Stimulated activated CD8-positive, alpha-beta memory T cell treated with anti-CD3 and anti-CD28 coated beads, Interleukin-4, amount 100 ng/mL, for 24 hours (primary cell): ENCODE results near the gene BOLA1.
"Not testable (repeated sequence)": the region's sequence is repeated elsewhere in the genome, so short reads cannot be mapped to it uniquely, and the experiment has no call there.

ENCODE experiments used
- DNase-seq: peaks from one replicate; pipeline ENCODE4 v3.0.0-alpha.2; 2020; ENCODE audit warnings: low read depth

BOLA1 gene, protein sequence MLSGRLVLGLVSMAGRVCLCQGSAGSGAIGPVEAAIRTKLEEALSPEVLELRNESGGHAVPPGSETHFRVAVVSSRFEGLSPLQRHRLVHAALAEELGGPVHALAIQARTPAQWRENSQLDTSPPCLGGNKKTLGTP

DNA sequence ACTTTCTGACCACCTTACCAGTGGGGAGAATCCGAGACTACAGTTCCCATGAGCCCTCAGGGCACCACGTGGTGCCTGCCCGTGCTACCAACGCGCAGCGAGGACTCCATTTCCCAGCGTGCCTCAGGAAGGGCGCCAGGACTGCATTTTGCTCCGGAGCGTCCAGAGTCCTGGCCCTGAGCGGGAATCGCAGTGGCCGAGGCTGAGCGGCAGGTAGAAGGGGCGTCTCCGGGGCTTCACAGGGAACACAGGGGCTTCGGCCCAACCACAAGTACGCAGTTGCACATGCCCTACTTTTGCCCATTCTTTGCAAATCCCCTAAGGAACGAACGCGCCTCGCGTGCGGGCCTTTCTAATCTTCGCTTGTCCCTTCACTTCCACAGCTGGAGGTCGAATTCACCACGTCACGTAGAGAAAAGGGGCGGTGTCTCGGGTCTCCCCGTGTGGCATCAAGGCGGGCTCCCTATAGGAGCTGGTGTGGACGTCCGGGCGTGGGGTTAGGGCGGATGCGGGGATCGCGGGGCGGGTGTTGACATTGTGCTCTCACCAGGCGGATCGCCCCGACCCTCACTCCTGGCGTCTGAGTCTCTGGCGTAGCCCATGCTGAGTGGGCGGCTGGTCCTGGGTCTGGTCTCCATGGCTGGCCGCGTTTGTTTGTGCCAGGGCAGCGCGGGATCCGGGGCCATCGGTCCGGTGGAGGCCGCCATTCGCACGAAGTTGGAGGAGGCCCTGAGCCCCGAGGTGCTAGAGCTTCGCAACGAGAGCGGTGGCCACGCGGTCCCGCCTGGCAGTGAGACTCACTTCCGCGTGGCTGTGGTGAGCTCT lies at the start of gene BOLA1:
TSS of gene BOLA1 (plus strand) at position 109 of the 825 bp plus-strand sequence. CDS start at position 601, 492 bp downstream.
- peak; percentile 71 for DNase-seq

DNA sequence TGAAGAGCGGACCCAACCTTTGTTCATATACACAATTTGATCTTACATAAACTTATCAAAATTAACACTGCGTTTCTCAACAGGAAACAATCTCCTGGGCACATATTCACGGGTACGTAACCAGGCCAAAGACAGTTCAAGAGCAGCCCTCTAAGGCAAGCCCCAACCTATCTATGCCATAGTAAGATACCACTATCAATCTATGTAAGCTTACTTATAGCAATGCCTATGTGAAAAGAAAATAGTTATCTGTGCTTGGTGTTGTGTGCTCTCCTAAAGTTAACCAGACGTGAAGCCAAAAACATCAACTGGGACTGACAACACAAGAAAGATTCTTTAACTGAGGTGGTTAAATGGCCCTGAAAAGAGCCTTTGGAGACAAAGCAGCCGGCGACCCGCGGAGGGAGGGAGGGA lies 49.4 kb upstream of the BOLA1 start:
- DNase-seq: no peak

DNA sequence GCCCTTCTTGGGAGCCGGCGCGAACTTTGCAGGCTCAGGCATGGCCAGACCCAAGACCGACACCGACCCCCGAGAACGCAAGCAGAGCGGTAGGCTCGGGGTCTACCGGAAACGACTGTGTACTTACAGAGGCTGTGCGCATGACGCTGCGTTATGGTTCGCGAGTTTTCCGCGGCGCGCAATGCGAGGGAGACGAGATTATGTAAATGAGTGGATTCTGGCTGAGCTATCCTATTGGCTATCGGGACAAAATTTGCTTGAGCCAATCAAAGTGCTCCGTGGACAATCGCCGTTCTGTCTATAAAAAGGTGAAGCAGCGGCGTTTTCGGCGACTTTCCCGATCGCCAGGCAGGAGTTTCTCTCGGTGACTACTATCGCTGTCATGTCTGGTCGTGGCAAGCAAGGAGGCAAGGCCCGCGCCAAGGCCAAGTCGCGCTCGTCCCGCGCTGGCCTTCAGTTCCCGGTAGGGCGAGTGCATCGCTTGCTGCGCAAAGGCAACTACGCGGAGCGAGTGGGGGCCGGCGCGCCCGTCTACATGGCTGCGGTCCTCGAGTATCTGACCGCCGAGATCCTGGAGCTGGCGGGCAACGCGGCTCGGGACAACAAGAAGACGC lies 48.5 kb upstream of the BOLA1 start:
- DNase-seq: not testable (repeated sequence)

DNA sequence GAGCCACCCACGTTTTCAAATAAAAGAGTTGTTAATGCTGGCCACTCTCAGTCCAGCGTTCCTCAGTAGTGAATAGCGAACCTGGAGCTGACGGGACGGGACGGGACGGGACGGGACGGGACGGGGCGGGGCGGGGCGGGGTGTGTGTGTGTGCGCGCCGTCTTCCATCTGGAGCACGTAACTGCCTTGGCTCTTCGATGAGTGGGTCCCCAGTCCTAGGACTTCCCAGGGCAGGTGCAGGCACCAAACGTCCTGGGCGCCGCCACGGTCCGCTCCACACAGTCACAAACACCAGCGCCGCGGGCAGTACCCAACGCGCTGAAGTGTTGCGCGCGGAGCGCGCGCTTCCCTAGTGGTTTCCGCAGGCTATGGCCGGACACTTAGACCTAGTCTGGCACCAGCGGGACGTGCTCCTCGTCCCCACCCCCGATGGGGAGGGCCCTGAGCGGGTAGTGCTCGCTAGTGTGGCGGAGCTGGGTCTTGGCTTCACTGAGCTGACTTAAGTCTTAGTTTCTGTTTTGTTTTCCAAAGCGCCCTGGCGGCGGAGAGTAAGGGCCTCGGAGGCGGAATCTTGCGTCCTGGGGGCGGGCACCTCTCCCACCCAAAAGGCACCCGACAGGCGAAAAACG lies 47.7 kb upstream of the BOLA1 start:
- DNase-seq: not testable (repeated sequence)

DNA sequence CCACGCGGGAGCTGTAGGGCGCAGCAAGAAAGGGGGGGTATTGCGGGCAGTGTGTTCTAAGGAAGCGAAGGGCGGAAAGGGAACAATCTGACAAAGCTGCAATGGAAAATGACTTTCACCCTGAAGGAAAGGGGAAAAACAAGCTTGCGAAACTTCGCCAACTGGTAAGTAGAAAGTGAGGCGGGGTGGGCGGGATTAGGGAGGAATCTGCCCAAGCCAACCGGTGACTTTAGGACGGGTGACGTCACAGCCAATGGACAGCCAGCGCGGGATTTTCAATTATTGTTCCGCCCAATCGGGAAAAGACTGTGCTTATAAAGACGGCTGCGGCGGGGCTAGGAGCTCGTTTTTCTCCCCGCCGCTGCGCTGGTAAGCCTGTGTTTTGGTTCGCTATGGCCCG lies 47.1 kb upstream of the BOLA1 start:
- not testable (repeated sequence) for DNase-seq

DNA sequence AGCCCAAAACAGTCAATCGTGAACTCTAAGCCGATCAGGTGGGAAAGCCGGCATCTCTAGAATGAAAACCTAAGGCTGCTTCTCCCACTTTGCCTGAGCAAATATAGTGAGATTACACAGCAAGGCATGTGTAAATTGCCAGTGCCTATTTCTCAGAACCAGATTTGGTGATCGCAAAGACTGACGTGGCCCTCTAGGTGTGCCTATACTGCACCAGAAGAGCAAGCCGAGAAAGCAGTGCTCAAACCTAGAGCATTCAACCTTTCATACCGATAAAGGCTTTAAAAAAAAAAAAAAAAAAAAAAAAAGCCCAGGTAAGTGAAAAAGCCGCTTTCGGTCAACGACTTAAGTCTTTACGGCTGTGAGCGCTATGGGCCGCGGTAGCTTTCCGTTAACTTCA lies 39.1 kb upstream of the BOLA1 start:
- not testable (repeated sequence) for DNase-seq

DNA sequence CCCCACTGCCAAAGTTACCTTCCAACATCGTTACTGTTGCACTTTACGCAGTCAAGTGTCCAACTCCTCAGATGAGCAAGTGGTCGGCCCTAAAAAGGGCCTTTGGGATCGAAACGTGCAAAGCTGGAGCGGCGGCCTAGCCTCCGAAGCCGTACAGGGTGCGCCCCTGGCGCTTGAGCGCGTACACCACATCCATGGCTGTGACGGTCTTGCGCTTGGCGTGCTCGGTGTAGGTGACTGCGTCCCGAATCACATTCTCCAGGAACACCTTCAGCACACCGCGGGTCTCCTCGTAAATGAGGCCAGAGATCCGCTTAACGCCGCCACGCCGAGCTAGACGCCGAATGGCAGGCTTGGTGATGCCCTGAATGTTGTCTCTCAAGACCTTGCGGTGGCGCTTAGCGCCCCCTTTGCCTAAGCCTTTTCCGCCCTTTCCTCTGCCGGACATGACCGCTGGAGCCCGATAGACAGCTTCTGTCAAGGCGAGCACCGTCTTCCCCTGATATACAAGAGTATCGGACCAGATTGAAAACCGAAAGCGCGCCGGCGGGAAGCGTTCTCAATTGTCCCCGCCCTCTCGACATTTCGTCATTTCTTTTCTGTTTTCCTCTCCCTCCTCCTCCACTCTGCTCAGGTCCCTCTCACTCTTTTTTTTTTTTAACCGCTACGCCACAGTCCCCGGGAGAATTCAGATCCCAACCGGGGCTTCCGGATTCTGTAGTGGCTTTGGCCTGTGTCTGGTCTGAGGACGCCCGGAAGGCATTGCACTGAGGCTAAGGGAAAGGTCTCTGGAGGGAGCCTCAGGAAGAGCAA lies 38.5 kb upstream of the BOLA1 start:
- DNase-seq: not testable (repeated sequence)

DNA sequence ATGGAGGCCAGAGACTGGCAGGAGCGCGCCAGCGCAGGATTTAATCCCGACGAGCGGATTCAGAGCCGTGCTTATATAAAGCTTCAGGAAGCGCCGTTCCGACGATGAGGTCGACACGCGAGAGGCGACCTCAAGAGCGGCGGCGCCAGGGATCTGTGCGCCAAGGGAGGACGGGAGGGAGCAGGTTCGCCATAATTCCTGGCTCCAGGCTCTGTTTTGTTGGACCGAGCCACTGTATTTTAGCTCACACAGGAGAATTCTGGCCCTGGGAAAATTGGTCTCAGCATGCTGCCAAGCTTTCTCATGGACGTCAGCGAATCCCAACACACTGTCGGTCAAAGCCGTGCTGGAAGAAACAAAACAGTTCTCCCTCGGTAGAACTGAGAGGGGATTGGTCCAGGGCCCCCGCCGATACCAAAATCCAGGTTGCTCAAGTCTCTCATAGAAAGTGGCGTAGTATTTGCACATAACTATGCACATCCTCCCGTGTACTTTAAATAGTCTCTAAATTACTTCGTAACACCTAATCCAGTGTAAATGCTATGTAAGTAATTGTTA lies 37.8 kb upstream of the BOLA1 start:
- DNase-seq: not testable (repeated sequence)

DNA sequence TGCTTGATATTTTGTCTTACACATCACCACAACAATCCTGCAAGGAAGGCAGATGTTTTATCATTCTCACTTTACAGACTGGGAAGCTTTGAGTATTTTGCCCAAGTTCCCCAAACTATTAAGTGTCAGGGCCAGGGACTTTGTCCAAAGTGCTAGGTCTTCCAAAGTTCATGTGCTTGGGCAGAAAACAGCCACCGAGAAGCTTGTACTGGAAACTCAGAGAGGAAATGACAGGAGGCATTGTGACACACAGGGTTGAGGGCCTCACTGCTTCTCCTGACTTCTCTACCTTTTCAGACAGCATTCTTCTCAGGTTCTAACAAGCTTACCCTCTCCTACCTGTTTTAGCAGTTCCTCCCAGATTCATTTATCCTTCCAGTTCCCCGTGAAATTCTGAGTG lies 32.5 kb upstream of the BOLA1 start:
- DNase-seq: not testable (repeated sequence)

DNA sequence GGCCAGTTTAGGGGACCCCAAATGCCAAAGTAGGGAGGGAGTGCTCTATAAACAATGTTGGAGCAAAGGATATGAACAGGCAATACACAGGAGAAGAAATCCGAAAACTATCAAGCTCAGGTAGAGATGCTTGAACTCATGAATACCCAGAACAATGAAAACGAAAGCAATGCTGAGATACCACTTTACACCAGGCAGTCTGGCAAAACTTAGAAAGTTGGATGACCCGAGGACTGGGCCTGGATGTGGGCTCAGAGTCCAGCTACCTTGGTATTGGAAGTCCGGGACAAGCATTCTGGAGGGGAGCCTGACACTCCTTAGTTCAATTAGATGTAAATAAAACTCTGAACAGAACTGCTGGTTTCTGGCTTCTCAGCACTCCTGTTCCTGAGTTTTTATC lies 26.3 kb upstream of the BOLA1 start:
- DNase-seq: not testable (repeated sequence)

DNA sequence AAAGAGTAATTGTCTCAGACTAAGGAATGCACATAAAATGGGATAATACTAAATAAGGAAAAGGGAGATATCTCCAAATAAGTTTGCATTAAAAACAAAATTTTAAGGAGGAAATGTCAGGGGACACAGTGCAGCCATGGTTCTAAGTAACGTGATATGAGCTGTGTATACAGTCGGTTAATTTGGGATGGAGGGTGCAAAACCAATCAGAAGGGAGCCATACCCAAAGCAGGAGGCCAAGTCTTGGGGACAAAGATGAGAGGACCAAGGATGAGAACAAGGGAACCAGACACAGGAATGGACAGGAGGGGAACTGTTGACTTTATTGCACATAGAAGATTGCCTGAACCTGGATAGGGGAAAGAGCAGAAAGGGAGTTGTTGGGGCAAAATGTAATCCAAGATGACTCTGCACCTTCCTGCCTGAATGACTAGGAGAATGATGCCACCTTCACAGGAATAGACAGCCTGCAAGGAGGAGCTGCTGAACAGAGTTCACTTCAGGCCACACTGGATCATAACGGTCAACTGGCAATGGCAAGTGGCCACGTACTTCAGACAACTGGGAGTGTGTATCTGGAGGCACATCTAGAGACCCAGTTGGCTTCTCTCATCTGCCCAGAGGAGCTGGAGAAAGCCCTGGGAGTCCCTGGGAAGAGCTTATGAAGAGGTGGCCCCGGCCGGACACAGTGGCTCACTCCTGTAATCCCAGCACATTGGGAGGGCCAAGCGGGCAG lies 22.0 kb upstream of the BOLA1 start:
- no peak for DNase-seq

DNA sequence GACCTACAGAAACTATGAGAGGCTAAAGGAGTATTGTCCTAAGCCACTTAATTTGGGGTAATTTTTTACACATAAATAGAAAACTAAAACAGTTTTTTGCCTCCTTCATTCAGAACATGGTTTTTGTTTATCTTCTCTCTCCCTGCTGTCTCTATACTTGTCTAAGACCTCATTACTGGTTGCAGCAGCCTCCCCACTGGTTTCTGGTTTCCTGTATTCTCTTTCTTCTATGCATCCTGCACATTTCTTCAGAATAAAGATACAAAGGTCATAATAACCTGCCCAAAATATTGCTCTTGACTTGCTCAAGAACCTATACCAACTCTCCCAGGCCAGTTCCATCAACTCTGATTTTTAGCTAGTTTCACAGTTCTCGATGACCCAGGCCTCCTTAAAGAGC lies 19.8 kb upstream of the BOLA1 start:
- no peak for DNase-seq

DNA sequence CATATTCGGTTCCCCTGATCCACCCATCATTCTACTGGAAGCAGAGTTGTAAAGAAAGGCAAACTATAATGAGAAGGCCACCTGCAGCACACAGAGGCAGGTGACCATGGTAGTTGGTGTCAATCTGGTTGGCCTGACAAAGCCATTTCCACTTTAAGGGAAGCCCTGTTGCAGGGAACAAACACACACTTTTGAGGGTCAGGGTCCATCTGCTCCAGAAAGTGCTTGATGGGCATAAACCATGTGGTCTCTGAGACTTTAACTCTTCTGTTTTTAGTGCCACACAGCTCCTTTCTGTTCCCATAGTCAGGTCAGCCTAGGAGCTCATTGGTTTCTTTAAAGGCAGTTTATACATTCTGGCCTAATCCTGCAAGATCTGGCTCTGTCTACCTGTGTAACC lies 17.5 kb upstream of the BOLA1 start:
- no peak for DNase-seq

DNA sequence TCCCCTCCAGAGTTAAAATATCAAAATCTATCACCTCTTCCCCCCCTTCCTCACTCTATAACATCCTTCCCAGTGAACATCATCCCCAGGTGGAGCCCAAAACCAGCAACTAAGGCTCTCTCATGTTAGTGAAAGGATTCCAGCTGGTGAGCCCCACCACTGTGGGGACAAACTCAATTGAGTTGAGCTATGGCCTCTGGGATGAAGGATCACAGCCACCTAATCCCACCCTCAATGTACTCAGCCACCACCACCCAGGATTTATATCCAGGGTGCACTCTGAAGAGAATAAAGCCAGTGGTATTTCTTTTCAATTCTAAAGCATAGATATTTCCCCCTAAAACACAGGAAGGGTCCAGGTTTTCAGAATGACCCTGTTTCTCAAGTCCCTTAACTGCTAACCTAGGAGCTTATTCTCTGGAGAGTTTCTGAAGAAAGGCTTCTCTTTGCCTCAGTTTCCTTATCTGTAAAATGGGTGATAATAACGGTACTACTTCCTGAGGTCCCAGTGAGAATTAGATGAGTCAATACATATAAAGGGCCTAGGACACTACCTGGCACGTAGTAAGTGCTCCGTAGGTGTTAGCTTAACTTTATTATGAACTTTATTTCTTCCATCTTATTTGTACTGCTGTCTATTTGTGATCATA lies 15.6 kb upstream of the BOLA1 start:
- no peak for DNase-seq

DNA sequence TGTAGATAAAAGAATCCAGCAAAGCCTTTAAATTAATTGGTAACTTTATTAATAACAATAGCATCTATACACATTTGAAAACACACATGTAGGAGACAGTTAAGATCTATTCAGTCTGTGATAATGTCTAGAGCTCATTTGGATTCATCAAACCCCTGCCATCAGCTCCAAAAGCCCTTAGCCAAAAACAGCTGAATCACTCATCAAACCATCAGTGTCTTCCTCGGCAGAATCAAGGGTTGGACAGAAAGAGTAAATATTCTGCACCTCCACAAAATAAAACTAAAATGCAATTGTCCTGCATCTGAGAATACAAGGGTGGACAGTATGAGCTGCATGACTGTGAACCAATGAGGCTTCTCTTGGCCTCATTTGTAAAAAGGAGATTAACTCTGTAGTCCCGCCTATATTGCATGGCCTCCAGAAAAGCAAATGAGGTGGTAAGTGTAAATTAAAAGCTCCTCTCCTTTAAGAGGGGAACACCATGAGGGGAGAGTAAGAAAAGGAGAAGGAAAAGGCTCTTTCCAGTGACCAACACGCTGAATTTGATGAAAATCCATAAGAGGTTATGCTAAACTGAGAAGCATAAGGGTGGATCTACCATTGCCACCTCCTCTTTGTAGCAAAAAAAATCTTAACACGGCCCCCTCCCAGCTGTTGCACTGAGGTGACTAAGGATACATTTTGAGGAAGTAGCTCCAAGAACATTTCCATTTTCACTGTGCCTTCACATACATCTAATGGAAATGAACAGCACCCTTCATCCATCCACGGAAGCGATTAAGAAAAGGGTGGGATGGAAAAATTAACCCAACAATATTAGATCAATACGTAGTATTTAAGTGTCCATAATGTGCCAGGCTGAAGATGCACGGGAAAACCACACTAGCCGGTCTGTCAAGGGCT lies 14.7 kb upstream of the BOLA1 start:
- no peak for DNase-seq

DNA sequence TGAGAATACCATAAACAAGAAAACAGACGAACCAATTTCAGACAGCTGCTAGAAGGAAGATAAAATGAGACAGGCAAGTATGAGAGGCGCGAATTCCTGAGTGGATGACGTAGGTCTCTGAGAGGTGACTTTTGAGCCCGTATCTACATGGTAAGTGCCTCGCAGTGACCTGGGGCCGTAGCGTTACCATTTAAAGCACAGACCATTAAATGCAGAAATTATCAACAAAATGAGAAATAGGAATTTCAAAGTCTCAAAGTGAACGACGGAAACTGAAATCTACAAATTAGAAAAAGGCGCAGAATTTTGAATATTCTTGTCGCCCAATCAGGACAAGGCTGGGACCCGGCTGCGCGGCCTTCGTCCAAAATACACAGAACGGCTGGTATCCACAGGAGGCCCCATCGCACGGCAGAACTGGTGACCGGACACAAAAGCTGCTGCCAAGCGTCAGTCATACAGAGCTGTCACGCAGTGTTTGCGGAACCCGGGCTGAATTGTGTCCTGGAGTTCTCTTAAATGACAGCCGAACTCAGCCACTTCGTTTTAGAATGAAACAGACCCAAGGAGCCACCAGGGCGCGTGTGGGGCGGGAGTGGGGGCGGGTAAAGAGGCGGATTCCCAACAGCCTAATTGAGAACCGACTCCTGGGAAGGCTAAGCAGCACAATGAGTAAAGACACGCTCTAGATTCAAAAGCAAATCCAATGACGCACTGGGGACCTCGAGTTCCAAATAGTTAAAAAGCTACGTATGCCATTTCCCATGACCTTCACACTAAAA lies 13.8 kb upstream of the BOLA1 start:
- DNase-seq: no peak

DNA sequence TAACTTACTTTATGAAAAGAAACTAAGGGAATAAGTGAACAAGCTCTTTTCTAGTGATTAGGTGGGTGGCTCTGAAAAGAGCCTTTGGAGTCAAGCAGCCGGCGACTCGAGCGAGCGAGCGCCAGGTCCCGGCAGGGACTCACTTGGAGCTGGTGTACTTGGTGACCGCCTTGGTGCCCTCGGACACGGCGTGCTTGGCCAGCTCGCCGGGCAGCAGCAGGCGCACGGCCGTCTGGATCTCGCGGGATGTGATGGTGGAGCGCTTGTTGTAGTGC lies 13.3 kb upstream of the BOLA1 start:
- DNase-seq: not testable (repeated sequence)

DNA sequence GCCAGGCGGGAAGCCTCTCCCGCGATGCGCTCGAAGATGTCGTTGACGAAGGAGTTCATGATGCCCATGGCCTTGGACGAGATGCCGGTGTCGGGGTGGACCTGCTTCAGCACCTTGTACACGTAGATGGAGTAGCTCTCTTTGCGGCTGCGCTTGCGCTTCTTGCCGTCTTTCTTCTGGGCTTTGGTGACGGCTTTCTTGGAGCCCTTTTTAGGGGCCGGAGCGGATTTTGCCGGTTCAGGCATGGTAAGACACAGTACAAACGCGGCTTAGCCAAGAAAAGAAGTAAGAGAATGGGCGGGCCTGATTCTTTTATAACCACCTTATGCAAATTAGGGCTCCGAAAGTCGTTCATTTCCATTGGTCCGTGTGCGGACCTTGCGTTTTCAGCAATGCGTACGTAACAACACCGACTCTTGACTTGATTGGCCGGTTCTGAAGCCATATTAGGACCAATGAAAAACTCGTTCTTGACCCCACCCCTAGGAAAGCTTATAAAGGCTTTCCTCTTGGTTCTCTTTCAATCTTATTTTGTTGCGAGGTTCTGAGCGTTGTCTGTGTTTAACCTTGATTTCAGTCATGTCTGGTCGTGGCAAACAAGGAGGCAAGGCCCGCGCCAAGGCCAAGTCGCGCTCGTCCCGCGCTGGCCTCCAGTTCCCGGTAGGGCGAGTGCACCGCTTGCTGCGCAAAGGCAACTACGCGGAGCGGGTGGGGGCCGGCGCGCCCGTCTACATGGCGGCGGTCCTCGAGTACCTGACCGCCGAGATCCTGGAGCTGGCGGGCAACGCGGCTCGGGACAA lies 12.8 kb upstream of the BOLA1 start:
- peak; percentile 63 for DNase-seq
